ENCODE results near the gene EGLN3. TPM values are rescaled to one million over a fixed set of nuclear protein-coding genes. Genes with fewer than 3 reads are reported as not detected.

EGLN3 gene
- total RNA-seq, 1 experiment from 2014 or later, result 20.0 TPM

- no peak overlapping the region for H3K27ac Mint-ChIP-seq
- TF ChIP-seq NR2C2 (CRISPR knock-in tag; IDR thresholded peaks at IDR 0.05) (no peak), ZNF232 (CRISPR knock-in tag; IDR thresholded peaks at IDR 0.05) (no peak), USF2 (CRISPR knock-in tag; IDR thresholded peaks at IDR 0.05) (no peak), ZBTB21 (CRISPR knock-in tag; IDR thresholded peaks at IDR 0.05; ENCODE audit: borderline replicate concordance) (no peak), MAX (CRISPR knock-in tag; IDR thresholded peaks at IDR 0.05) (no peak), TEAD1 (CRISPR knock-in tag; IDR thresholded peaks at IDR 0.05) (no peak), JAZF1 (CRISPR knock-in tag; IDR thresholded peaks at IDR 0.05) (no peak), NFATC4 (CRISPR knock-in tag; IDR thresholded peaks at IDR 0.05) (no peak), ETV6 (CRISPR knock-in tag; IDR thresholded peaks at IDR 0.05) (no peak), GABPB1 (CRISPR knock-in tag; IDR thresholded peaks at IDR 0.05) (no peak), ZNF416 (CRISPR knock-in tag; IDR thresholded peaks at IDR 0.05) (no peak), SMAD4 (CRISPR knock-in tag; IDR thresholded peaks at IDR 0.05) (no peak), ATF2 (CRISPR knock-in tag; IDR thresholded peaks at IDR 0.05; ENCODE audit: borderline replicate concordance, low read depth) (no peak), SOX15 (CRISPR knock-in tag; IDR thresholded peaks at IDR 0.05) (no peak), MXD4 (CRISPR knock-in tag; IDR thresholded peaks at IDR 0.05; ENCODE audit: borderline replicate concordance) (no peak)
- TF ChIP-seq, protein P1, sequence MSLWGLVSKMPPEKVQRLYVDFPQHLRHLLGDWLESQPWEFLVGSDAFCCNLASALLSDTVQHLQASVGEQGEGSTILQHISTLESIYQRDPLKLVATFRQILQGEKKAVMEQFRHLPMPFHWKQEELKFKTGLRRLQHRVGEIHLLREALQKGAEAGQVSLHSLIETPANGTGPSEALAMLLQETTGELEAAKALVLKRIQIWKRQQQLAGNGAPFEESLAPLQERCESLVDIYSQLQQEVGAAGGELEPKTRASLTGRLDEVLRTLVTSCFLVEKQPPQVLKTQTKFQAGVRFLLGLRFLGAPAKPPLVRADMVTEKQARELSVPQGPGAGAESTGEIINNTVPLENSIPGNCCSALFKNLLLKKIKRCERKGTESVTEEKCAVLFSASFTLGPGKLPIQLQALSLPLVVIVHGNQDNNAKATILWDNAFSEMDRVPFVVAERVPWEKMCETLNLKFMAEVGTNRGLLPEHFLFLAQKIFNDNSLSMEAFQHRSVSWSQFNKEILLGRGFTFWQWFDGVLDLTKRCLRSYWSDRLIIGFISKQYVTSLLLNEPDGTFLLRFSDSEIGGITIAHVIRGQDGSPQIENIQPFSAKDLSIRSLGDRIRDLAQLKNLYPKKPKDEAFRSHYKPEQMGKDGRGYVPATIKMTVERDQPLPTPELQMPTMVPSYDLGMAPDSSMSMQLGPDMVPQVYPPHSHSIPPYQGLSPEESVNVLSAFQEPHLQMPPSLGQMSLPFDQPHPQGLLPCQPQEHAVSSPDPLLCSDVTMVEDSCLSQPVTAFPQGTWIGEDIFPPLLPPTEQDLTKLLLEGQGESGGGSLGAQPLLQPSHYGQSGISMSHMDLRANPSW (CRISPR knock-in tag; conservative IDR thresholded peaks at IDR 0.05; ENCODE audit: low read depth), result no peak
- CTCF ChIA-PET, result interaction anchor here (0.7 to 0.9 kb wide), 2 partner anchors 132 to 327 kb away, joined by 3 read pairs; no protein-coding TSS in a partner anchor
- POLR2A ChIA-PET, result interaction anchor here (0.6 kb wide), 1 partner anchor 710 kb away, joined by 5 read pairs; no protein-coding TSS in a partner anchor
- no peak for ATAC-seq
- H3K27me3 Mint-ChIP-seq (ENCODE audit: low read depth), result no peaks in the 10 kb centered on the region
- no peaks in the 10 kb centered on the region for H3K36me3 Mint-ChIP-seq
- H3K4me1 Mint-ChIP-seq, result no peaks in the 10 kb centered on the region
- no peak overlapping the region for H3K4me3 Mint-ChIP-seq
- no peaks in the 10 kb centered on the region for H3K9me3 Mint-ChIP-seq
- no peak for DNase-seq (ENCODE audit: low spot score)
These were observed 49.3 kb downstream of the EGLN3 start for GRCh38 chr14:33901426-33902155.

- ChIA-PET CTCF (interaction anchor here (0.7 kb wide), 1 partner anchor 133 kb away, joined by 3 read pairs; no protein-coding TSS in a partner anchor), POLR2A (no interaction called here)
- Mint-ChIP-seq H3K27ac (no peak overlapping the region), H3K9me3 (no peaks in the 10 kb centered on the region), H3K4me1 (no peaks in the 10 kb centered on the region), H3K36me3 (no peaks in the 10 kb centered on the region), H3K4me3 (no peak overlapping the region), H3K27me3 (ENCODE audit: low read depth) (no peaks in the 10 kb centered on the region)
- DNase-seq (ENCODE audit: low spot score) (no peak), ATAC-seq (no peak)
- TF ChIP-seq, protein P2, sequence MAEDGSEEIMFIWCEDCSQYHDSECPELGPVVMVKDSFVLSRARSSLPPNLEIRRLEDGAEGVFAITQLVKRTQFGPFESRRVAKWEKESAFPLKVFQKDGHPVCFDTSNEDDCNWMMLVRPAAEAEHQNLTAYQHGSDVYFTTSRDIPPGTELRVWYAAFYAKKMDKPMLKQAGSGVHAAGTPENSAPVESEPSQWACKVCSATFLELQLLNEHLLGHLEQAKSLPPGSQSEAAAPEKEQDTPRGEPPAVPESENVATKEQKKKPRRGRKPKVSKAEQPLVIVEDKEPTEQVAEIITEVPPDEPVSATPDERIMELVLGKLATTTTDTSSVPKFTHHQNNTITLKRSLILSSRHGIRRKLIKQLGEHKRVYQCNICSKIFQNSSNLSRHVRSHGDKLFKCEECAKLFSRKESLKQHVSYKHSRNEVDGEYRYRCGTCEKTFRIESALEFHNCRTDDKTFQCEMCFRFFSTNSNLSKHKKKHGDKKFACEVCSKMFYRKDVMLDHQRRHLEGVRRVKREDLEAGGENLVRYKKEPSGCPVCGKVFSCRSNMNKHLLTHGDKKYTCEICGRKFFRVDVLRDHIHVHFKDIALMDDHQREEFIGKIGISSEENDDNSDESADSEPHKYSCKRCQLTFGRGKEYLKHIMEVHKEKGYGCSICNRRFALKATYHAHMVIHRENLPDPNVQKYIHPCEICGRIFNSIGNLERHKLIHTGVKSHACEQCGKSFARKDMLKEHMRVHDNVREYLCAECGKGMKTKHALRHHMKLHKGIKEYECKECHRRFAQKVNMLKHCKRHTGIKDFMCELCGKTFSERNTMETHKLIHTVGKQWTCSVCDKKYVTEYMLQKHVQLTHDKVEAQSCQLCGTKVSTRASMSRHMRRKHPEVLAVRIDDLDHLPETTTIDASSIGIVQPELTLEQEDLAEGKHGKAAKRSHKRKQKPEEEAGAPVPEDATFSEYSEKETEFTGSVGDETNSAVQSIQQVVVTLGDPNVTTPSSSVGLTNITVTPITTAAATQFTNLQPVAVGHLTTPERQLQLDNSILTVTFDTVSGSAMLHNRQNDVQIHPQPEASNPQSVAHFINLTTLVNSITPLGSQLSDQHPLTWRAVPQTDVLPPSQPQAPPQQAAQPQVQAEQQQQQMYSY (CRISPR knock-in tag; IDR thresholded peaks at IDR 0.05), result no peak
- TF ChIP-seq FOXP4 (CRISPR knock-in tag; IDR thresholded peaks at IDR 0.05) (no peak), ATF1 (CRISPR knock-in tag; IDR thresholded peaks at IDR 0.05) (no peak), ZBTB21 (CRISPR knock-in tag; IDR thresholded peaks at IDR 0.05; ENCODE audit: borderline replicate concordance) (no peak)
- TF ChIP-seq, protein P3, sequence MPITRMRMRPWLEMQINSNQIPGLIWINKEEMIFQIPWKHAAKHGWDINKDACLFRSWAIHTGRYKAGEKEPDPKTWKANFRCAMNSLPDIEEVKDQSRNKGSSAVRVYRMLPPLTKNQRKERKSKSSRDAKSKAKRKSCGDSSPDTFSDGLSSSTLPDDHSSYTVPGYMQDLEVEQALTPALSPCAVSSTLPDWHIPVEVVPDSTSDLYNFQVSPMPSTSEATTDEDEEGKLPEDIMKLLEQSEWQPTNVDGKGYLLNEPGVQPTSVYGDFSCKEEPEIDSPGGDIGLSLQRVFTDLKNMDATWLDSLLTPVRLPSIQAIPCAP (CRISPR knock-in tag; IDR thresholded peaks at IDR 0.05), result no peak
These were observed 50.2 kb downstream of the EGLN3 start for GRCh38 chr14:33900706-33901105.
